ENCODE measurements around the gene ACIN1.
A peak's percentile ranks its signal among the peaks of the same experiment; 100 is the strongest.

Gene ACIN1

GRCh38 chr14:23086565-23086964 is 8.4 kb downstream of the ACIN1 start:
- DNase-seq (ENCODE audit: low spot score), result no peak
- no peak for FAIRE-seq

- no peak for DNase-seq (ENCODE audit: low spot score)
- FAIRE-seq, result no peak
Observed at GRCh38 chr14:23085458-23085857, 9.5 kb downstream of the ACIN1 start.

GRCh38 chr14:23080474-23080873 is 14.5 kb downstream of the ACIN1 start:
- DNase-seq (ENCODE audit: low spot score) (no peak), FAIRE-seq (no peak)

- FAIRE-seq, result no peak
- peak; percentile 10 for DNase-seq (ENCODE audit: low spot score)
Observed at GRCh38 chr14:23079716-23080115, 15.2 kb downstream of the ACIN1 start.

- peak; percentile 87 for FAIRE-seq
Observed at GRCh38 chr14:23078692-23079116, 16.2 kb downstream of the ACIN1 start.

GRCh38 chr14:23077962-23078361 is 17.0 kb downstream of the ACIN1 start:
- DNase-seq (ENCODE audit: low spot score) (no peak), FAIRE-seq (no peak)

More at GRCh38 chr14:23078692-23079116, 16.2 kb downstream of the ACIN1 start:
- peak; percentile 80 for DNase-seq (ENCODE audit: low spot score)

- DNase-seq (ENCODE audit: low spot score), result no peak
- no peak for FAIRE-seq
Observed at GRCh38 chr14:23076785-23077408, 18.0 kb downstream of the ACIN1 start.

- FAIRE-seq, result no peak
Observed at GRCh38 chr14:23074906-23075305, 20.0 kb downstream of the ACIN1 start.

GRCh38 chr14:23071921-23072539 is 22.9 kb downstream of the ACIN1 start:
- DNase-seq (ENCODE audit: low spot score) (no peak), FAIRE-seq (no peak)

More at GRCh38 chr14:23074906-23075305, 20.0 kb downstream of the ACIN1 start:
- no peak for DNase-seq (ENCODE audit: low spot score)

- DNase-seq (ENCODE audit: low spot score), result peak; percentile 62
- no peak for FAIRE-seq
Observed at GRCh38 chr14:23071244-23071920, 23.6 kb downstream of the ACIN1 start.

GRCh38 chr14:23070262-23071129 is 24.4 kb downstream of the ACIN1 start:
- no peak for FAIRE-seq
- DNase-seq (ENCODE audit: low spot score), result no peak

GRCh38 chr14:23069413-23069806 is 25.5 kb downstream of the ACIN1 start:
- FAIRE-seq (no peak), DNase-seq (ENCODE audit: low spot score) (no peak)

GRCh38 chr14:23068789-23069412 is 26.0 kb downstream of the ACIN1 start:
- FAIRE-seq (peak; percentile 12), DNase-seq (ENCODE audit: low spot score) (peak; percentile 72)

GRCh38 chr14:23067847-23068788 is 26.8 kb downstream of the ACIN1 start:
- FAIRE-seq (no peak), DNase-seq (ENCODE audit: low spot score) (no peak)

GRCh38 chr14:23066855-23067744 is 27.8 kb downstream of the ACIN1 start:
- no peak for FAIRE-seq

GRCh38 chr14:23066368-23066767 is 28.6 kb downstream of the ACIN1 start:
- no peak for FAIRE-seq
- DNase-seq (ENCODE audit: low spot score), result no peak

More at GRCh38 chr14:23066855-23067744, 27.8 kb downstream of the ACIN1 start:
- DNase-seq (ENCODE audit: low spot score), result no peak

GRCh38 chr14:23063601-23064000 is 31.3 kb downstream of the ACIN1 start:
- FAIRE-seq, result no peak

GRCh38 chr14:23062002-23062401 is 32.9 kb downstream of the ACIN1 start:
- DNase-seq (ENCODE audit: low spot score) (peak; percentile 80), FAIRE-seq (peak; percentile 76)

More at GRCh38 chr14:23063601-23064000, 31.3 kb downstream of the ACIN1 start:
- DNase-seq (ENCODE audit: low spot score), result no peak

All from RCC 7860 (cell line).